ENCODE results near the gene REEP5.
"Not testable (repeated sequence)": the region's sequence is repeated elsewhere in the genome, so short reads cannot be mapped to it uniquely, and the experiment has no call there.

The REEP5 gene

GRCh38 chr5:112921833-112922817, at the start of gene REEP5:
REEP5 (minus strand) TSS chr5:112922227; CDS start chr5:112922190, 37 bp downstream.
- peak; percentile 79 for DNase-seq (ENCODE audit: low read depth)

DNA sequence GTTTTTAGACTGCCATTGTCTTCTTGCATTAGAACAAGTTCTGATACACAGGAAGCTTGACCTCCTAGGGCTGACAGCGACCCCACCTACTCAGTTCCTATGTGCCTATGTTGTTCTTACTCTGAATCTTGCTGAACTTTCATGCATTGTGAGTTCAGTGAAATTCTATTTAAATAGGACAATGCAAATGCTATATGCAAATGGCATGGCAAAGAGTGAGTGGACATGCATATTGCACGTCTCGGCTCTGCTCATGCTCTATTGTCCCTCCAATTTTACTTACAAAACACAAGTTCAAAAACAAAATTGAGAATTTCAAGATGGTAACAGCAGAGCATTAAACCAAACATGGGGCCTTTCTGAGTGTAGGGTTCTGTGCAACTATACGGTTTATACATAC, 49.2 kb upstream of the REEP5 start:
- no peak for DNase-seq (ENCODE audit: low read depth)

- DNase-seq (ENCODE audit: low read depth), result no peak
Measured at GRCh38 chr5:112968411-112969106, 46.5 kb upstream of the REEP5 start.

DNA sequence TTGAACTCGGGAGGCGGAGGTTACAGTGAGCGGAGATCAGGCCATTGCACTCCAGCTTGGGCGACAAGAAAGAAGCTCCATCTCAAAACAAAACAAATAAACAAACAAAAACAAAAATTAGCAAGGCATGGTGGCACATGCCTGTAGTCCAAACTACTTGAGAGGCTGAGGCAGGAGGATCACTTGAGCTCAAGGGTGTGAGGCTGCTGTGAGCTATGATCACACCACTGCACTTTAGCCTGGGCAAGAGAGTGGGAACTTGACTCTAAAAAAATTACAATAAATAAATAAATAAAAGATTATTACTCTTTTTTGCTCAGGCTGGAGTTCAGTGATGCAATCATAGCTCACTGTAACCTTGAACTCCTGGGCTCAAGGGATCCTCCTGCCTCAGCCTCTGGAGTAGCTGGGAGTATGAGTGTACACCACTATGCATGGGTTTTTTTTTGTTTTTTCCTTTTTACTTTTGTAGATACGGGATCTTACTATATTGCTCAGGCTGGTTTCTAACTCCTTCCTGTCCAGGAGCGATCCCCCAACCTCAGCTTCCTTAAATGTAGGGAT, 45.6 kb upstream of the REEP5 start:
- DNase-seq (ENCODE audit: low read depth), result no peak

DNA sequence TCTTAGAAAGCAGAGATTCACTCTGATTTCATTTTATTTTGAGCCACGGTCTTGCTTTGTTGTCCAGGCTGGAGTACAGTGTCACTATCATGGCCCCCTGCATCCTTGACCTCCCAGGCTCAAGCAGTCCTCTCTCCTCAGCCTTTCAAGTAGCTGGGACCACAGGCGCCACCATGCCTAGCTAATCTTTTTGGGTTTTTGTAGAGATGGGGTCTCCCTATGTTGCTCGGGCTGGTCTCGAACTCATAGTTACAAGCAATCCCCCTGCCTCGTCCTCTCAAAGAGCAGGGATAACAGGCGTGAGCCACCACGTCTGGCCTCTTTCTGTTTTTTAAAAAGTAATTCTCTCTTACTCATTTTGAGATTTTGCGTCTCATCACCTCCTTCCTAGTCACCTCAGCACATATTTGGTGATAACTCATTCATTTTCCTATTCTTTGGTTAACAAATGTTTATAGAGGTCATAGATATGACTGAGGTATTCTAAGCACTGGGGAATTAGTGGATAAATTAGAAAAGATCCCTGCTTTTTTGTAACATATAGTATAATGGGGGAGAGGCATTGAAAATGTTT, 43.8 kb upstream of the REEP5 start:
- no peak for DNase-seq (ENCODE audit: low read depth)

GRCh38 chr5:112963374-112963733, 41.3 kb upstream of the REEP5 start:
- not testable (repeated sequence) for DNase-seq (ENCODE audit: low read depth)

DNA sequence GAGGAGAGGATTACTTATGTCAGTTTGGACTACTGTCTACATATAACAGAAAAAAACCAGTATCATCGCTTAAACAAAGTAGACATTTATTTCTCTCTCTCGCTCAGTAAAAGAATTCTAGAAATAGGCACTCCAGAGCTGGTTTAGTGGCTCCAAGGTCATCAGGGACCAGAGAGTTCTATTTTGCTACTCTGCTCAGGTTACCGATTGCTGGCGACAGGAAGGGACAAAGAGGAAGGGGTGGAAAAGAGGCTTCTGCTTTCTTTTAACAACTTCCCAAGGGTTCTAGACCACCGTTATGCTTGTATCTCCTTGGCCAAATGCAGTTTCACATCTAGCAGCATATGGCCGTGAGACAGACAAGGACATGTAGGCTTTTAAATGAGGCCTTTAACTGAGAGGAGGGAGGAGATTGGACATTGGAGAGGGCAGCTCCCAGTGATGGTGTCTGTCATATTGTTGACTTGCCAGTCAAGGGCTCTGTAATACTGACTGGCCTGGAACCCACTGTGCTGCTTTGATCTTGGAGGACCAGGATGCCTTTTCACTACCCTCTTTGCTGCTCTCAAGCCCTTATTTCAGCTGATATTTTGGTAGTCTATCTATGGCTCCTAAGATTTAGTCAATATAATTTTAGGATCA, 39.0 kb upstream of the REEP5 start:
- DNase-seq (ENCODE audit: low read depth), result no peak

- DNase-seq (ENCODE audit: low read depth), result no peak
Measured at GRCh38 chr5:112960315-112960714, 38.3 kb upstream of the REEP5 start.

- peak; percentile 49 for DNase-seq (ENCODE audit: low read depth)
Measured at GRCh38 chr5:112959872-112960271, 37.8 kb upstream of the REEP5 start.

- peak; percentile 95 for DNase-seq (ENCODE audit: low read depth)
Measured at GRCh38 chr5:112958093-112959088, 36.4 kb upstream of the REEP5 start.

DNA sequence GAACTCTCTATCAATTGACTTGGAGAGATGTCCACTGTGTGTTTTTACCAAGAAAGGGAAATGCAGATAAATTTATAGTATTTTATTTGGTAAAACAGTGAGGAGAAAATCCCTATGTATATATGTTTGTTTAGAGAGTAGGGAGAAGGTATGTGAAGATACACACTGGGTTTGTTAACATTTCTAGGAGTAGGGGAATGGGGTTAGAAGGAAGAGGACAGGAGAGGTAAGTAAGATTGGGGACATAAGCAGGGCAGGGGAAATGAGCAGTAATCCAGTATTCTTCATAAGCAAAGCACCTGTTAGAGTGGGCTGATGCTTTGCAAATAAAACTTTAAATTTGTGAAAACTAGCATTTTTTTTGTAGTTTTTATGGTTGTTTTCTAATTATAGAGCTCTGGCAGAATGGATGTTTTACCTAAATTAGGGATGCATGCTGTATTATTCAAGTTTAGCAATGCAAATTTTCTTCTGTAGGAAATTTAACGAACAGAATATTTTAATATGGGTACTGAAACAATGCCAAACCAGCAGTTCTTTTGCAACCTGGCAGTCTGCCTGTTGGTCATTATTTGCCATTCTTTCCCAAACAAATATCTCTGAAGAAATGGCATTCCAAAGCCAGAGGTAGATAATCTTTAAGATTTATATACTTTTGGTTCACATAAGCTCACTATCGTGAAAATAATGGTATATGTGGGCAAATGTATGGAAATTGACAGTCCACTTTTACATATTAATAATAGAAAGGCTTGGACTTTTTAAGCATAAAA, 35.2 kb upstream of the REEP5 start:
- DNase-seq (ENCODE audit: low read depth), result peak; percentile 69

DNA sequence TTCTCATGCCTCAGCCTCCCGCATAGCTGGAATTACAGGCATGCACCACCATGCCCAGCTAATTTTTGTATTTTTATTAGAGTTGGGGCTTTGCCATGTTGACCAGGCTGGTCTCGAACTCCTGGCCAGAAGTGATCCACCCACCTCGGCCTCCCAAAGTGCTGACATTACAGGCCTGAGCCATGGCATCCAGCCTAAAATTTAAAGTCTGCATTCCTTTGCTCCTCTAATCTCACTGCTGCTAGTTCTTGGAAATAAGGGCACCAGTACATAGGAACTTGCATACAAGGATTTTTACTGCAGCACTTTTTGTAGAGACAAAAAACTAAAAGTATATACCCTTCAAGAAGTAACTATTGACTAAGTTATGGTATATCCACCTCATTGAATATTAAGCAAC, 34.6 kb upstream of the REEP5 start:
- DNase-seq (ENCODE audit: low read depth), result no peak

- DNase-seq (ENCODE audit: low read depth), result no peak
Measured at GRCh38 chr5:112951124-112951702, 29.2 kb upstream of the REEP5 start.

- no peak for DNase-seq (ENCODE audit: low read depth)
Measured at GRCh38 chr5:112948458-112948857, 26.4 kb upstream of the REEP5 start.

- DNase-seq (ENCODE audit: low read depth), result no peak
Measured at GRCh38 chr5:112940670-112941069, 18.6 kb upstream of the REEP5 start.

DNA sequence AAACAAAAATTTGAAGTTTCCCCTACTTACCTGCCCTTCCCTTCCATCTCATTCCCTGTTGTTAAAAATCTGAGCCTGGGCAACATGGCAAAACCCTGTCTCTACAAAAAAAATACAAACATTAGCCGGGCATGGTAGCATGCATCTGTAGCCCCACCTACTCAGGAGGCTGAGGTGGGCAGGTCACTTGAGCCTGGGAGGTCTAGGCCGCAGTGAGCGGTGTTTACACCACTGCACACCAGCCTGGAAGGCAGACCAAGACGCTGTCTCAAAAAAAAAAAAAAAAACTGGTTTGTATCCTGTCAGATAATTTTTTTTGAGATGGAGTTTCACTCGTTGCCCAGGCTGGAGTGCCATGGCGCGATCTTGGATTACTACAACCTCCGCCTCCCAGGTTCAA, 16.3 kb upstream of the REEP5 start:
- no peak for DNase-seq (ENCODE audit: low read depth)

- peak; percentile 56 for DNase-seq (ENCODE audit: low read depth)
Measured at GRCh38 chr5:112935675-112936074, 13.6 kb upstream of the REEP5 start.

GRCh38 chr5:112934366-112934663, 12.3 kb upstream of the REEP5 start:
- no peak for DNase-seq (ENCODE audit: low read depth)

DNA sequence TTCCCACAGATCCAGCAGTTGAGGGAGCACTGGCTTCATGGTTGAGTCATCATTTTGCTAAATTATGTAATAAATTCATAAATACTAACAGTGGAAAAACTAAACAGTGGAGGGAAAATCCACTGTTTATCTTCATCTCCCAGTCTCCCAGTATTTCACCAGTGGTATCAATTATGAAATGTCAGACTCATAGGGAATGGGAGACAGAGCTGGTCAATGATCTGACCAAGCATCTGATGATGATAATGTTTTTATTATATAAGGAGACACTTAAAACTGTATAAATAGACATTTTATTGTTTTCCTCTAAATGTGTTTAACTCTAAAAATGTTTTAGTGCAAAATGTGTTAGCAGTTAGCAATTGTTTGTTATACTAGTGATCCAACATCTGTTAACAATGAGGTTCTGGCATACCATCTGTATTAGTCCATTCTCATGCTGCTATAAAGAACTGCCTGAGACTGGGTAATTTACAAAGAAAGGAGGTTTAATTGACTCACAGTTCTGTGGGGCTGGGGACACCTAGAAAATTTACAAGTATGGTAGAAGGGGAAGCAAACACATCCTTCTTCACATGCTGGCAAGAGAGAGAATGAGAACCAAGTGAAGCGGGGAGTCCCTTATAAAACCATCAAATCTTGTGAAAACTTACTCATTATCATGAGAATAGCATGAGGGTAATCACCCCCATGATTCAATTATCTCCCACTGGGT, 11.8 kb upstream of the REEP5 start:
- peak; percentile 71 for DNase-seq (ENCODE audit: low read depth)
